GM23248 (cell line): ENCODE data around the gene IGF2BP2. TPM values are rescaled to one million over a fixed set of nuclear protein-coding genes. Genes with fewer than 3 reads are reported as not detected.

ENCODE experiments used
- DNase-seq: peaks from one replicate; pipeline ENCODE4 v3.0.0-alpha.2; 2015
- H2AFZ ChIP-seq: fragments of 200-600 bp; sonication (generic); 2 replicates; pipeline ENCODE4 v1.6.1; 2016; ENCODE audit warnings: antibody characterized with exemption
- H3F3A ChIP-seq: fragments of 200-600 bp; sonication (generic); 2 replicates; pipeline ENCODE4 v1.6.1; 2016; ENCODE audit warnings: mild to moderate bottlenecking, antibody characterized with exemption, mixed run types; ENCODE audit not compliant: insufficient read depth
- H3K27ac ChIP-seq: fragments of 200-600 bp; sonication (generic); 2 replicates; pipeline ENCODE4 v1.5.1; 2016; ENCODE audit warnings: mild to moderate bottlenecking
- H3K27me3 ChIP-seq: fragments of 200-600 bp; sonication (generic); replicated peaks from 2 replicates; pipeline ENCODE4 v1.6.1; 2016; ENCODE audit warnings: mild to moderate bottlenecking; ENCODE audit not compliant: insufficient read depth
- H3K36me3 ChIP-seq: fragments of 200-600 bp; sonication (generic); 2 replicates; pipeline ENCODE4 v1.6.1; 2016; ENCODE audit warnings: low read depth, mild to moderate bottlenecking
- H3K4me1 ChIP-seq: fragments of 200-600 bp; sonication (generic); 2 replicates; pipeline ENCODE4 v1.6.1; 2016; ENCODE audit warnings: mild to moderate bottlenecking; ENCODE audit not compliant: insufficient read depth
- H3K4me2 ChIP-seq: fragments of 200-600 bp; sonication (generic); one replicate; pipeline ENCODE4 v1.6.1; 2016; ENCODE audit warnings: mild to moderate bottlenecking; ENCODE audit not compliant: unreplicated experiment
- H3K4me3 ChIP-seq: fragments of 200-600 bp; sonication (generic); 2 replicates; pipeline ENCODE4 v1.5.1; 2016; ENCODE audit warnings: mild to moderate bottlenecking
- H3K79me2 ChIP-seq: fragments of 200-600 bp; sonication (generic); 2 replicates; pipeline ENCODE4 v1.6.1; 2016; ENCODE audit warnings: mild to moderate bottlenecking; ENCODE audit not compliant: insufficient read depth
- H3K9ac ChIP-seq: fragments of 200-600 bp; sonication (generic); 2 replicates; pipeline ENCODE4 v1.6.1; 2016; ENCODE audit warnings: mild to moderate bottlenecking
- H3K9me2 ChIP-seq: fragments of 200-600 bp; sonication (generic); 2 replicates; pipeline ENCODE4 v1.6.1; 2016; ENCODE audit warnings: mixed run types, mild to moderate bottlenecking, moderate library complexity; ENCODE audit not compliant: insufficient read depth
- H3K9me3 ChIP-seq: fragments of 200-600 bp; sonication (generic); one replicate; pipeline ENCODE4 v1.6.1; 2017; ENCODE audit warnings: low read depth
- H4K20me1 ChIP-seq: fragments of 200-600 bp; sonication (generic); 2 replicates; pipeline ENCODE4 v1.6.0; 2016; ENCODE audit not compliant: insufficient read depth
- EZH2 ChIP-seq: fragments of 200-600 bp; sonication (generic); IDR thresholded peaks from 2 replicates; pipeline ENCODE4 v1.6.1; 2018; ENCODE audit warnings: antibody characterized with exemption, mild to moderate bottlenecking; ENCODE audit not compliant: insufficient read depth, poor library complexity, severe bottlenecking
- EZH2phosphoT487 ChIP-seq: fragments of 200-600 bp; sonication (generic); IDR thresholded peaks from 2 replicates; pipeline ENCODE4 v1.6.1; 2018; ENCODE audit warnings: antibody characterized with exemption, moderate library complexity, mild to moderate bottlenecking, low read depth; ENCODE audit not compliant: insufficient read depth
- WGBS, 2 experiments: methylation state at CpG; one replicate each; pipeline ENCODE4 v1.1.6; 2015 to 2017; ENCODE audit warnings: low lambda C conversion rate in 2 of 2, low coverage in 1 of 2; ENCODE audit errors: missing lambda C conversion rate in 2 of 2; 5-methylcytosine and 5-hydroxymethylcytosine counted together
- in situ Hi-C: fragments of 300-500 bp; cut with MboI; formaldehyde crosslinking; loops from 2 replicates; pipeline ENCODE4 v1.15.0; 2020
- polyA plus RNA-seq: library from polyadenylated mRNA; unstranded; fragments of >200 nt; fragmentation: Nextera tagmentation; extraction: Ambion mirVana; gene quantifications from 2 replicates; pipeline ENCODE4 v1.2.1, GENCODE V29; 2016
- total RNA-seq: library from RNA; depleted of rRNA; stranded (reverse); fragments of >200 nt; shearing (Covaris generic); gene quantifications from 2 replicates; pipeline ENCODE4 v1.2.3, GENCODE V29; 2014

The IGF2BP2 gene
- total and polyA plus RNA-seq, 2 experiments from 2014 or later: 60.6 to 62.5 TPM

GRCh38 chr3:185651971-185652370 is 172.9 kb downstream of the IGF2BP2 start:
- Histone ChIP-seq H4K20me1 (no peaks in the 10 kb centered on the region), H3K27ac (no peak overlapping the region), H3K9me3 (no peaks in the 10 kb centered on the region), H3K4me1 (peaks cover 14% of the 10 kb centered on the region), H3K9ac (no peak overlapping the region), H3K4me3 (no peak overlapping the region), H3K27me3 (no peaks in the 10 kb centered on the region), H3K4me2 (no peak overlapping the region), H3K9me2 (no peaks in the 10 kb centered on the region), H3F3A (peaks cover 22% of the 10 kb centered on the region), H3K36me3 (peaks cover 50% of the 10 kb centered on the region), H3K79me2 (no peaks in the 10 kb centered on the region; the same call in 1 of the 2 replicates), H2AFZ (no peak overlapping the region)
- DNase-seq: no peak
- in situ Hi-C loops: no loop called here
- no peak for TF ChIP-seq EZH2
- no peak for TF ChIP-seq EZH2phosphoT487
- WGBS, 2 experiments: 99 to 100% methylated on average over 7 to 9 of the region's 9 CpGs

- Histone ChIP-seq H2AFZ (no peak overlapping the region), H3K27me3 (no peaks in the 10 kb centered on the region), H3K36me3 (peaks cover 52% of the 10 kb centered on the region), H3K79me2 (no peaks in the 10 kb centered on the region; the same call in 1 of the 2 replicates), H3K27ac (no peak overlapping the region), H3K4me2 (no peak overlapping the region), H4K20me1 (no peaks in the 10 kb centered on the region), H3F3A (0 out of 2 replicates have a peak, but pooled peaks cover under 1% of the 10 kb centered on the region), H3K9me2 (no peaks in the 10 kb centered on the region), H3K4me3 (no peak overlapping the region), H3K9ac (no peak overlapping the region), H3K9me3 (no peaks in the 10 kb centered on the region), H3K4me1 (no peaks in the 10 kb centered on the region)
- DNase-seq: no peak
- no peak for TF ChIP-seq EZH2phosphoT487
- no peak for TF ChIP-seq EZH2
- in situ Hi-C loops: no loop called here
- WGBS, 2 experiments: 95 to 96% methylated on average over 10 of the region's 10 CpGs
Observed at GRCh38 chr3:185649414-185649813, 175.4 kb downstream of the IGF2BP2 start.

- Histone ChIP-seq H3K36me3 (peaks cover 42% of the 10 kb centered on the region), H3K27ac (no peak overlapping the region), H4K20me1 (no peaks in the 10 kb centered on the region), H3K4me3 (no peak overlapping the region), H3K27me3 (no peaks in the 10 kb centered on the region), H3K79me2 (no peaks in the 10 kb centered on the region; the same call in 1 of the 2 replicates), H2AFZ (no peak overlapping the region), H3K9me2 (no peaks in the 10 kb centered on the region), H3F3A (no peaks in the 10 kb centered on the region), H3K9me3 (no peaks in the 10 kb centered on the region), H3K9ac (no peak overlapping the region), H3K4me2 (no peak overlapping the region), H3K4me1 (no peaks in the 10 kb centered on the region)
- 95 to 99% methylated on average over 4 of the region's 4 CpGs for WGBS, 2 experiments
- no peak for DNase-seq
- TF ChIP-seq EZH2phosphoT487 (no peak), EZH2 (no peak)
- in situ Hi-C loops: no loop called here
Observed at GRCh38 chr3:185648396-185648795, 176.4 kb downstream of the IGF2BP2 start.

- H3K79me2 ChIP-seq: no peaks in the 10 kb centered on the region; the same call in 1 of the 2 replicates
- H3K36me3 ChIP-seq: peaks cover 41% of the 10 kb centered on the region
- H4K20me1 ChIP-seq: no peaks in the 10 kb centered on the region
- DNase-seq: no peak
- no peak overlapping the region for H3K9ac ChIP-seq
- no peaks in the 10 kb centered on the region for H3K27me3 ChIP-seq
- H3K4me1 ChIP-seq: no peaks in the 10 kb centered on the region
- TF ChIP-seq EZH2phosphoT487 (no peak), EZH2 (no peak)
- H3F3A ChIP-seq: no peaks in the 10 kb centered on the region
- no peak overlapping the region for H3K27ac ChIP-seq
- no peak overlapping the region for H3K4me3 ChIP-seq
- no peak overlapping the region for H3K4me2 ChIP-seq
- no peaks in the 10 kb centered on the region for H3K9me3 ChIP-seq
- no peaks in the 10 kb centered on the region for H3K9me2 ChIP-seq
- H2AFZ ChIP-seq: no peak overlapping the region
- in situ Hi-C loops: no loop called here
- WGBS, 2 experiments: 98 to 99% methylated on average over 10 of the region's 10 CpGs
Observed at GRCh38 chr3:185647880-185648210, 177.0 kb downstream of the IGF2BP2 start.
